ENCODE data around the gene DISP2. TPM values are rescaled to one million over a fixed set of nuclear protein-coding genes. Genes with fewer than 3 reads are reported as not detected.

DISP2 gene
- total RNA-seq, 4 donors from 2014 or later = 0.14 to 0.85 TPM; not detected in 2

GRCh38 chr15:40372981-40373380 lies 15.0 kb downstream of the DISP2 start:
- no peak for DNase-seq
- Histone ChIP-seq H3K27me3 (no peaks in the 10 kb centered on the region), H3K27ac (no peak overlapping the region), H3K4me1 (no peaks in the 10 kb centered on the region), H3K4me3 (no peak overlapping the region), H3K36me3 (no peaks in the 10 kb centered on the region), H3K9me3 (no peaks in the 10 kb centered on the region)
- TF ChIP-seq CTCF (IDR thresholded peaks at IDR 0.05) (no peak), POLR2A (IDR thresholded peaks at IDR 0.05) (no peak)
- intact Hi-C loops (cut with DNase I; ENCODE audit: low total_unique reads) = no loop called here

GRCh38 chr15:40377606-40378005 lies 19.6 kb downstream of the DISP2 start:
- no peaks in the 10 kb centered on the region for H3K36me3 ChIP-seq
- intact Hi-C loops (cut with DNase I; ENCODE audit: low total_unique reads) = no loop called here
- no peak overlapping the region for H3K4me3 ChIP-seq
- no peak for TF ChIP-seq POLR2A (IDR thresholded peaks at IDR 0.05)
- TF ChIP-seq CTCF (IDR thresholded peaks at IDR 0.05) = no peak
- no peak for DNase-seq
- no peaks in the 10 kb centered on the region for H3K4me1 ChIP-seq
- H3K27me3 ChIP-seq = no peaks in the 10 kb centered on the region
- no peak overlapping the region for H3K27ac ChIP-seq
- no peaks in the 10 kb centered on the region for H3K9me3 ChIP-seq

GRCh38 chr15:40379374-40379773 lies 21.4 kb downstream of the DISP2 start:
- intact Hi-C loops (cut with DNase I; ENCODE audit: low total_unique reads) = no loop called here
- TF ChIP-seq POLR2A (IDR thresholded peaks at IDR 0.05) (no peak), CTCF (IDR thresholded peaks at IDR 0.05) (no peak)
- H3K9me3 ChIP-seq = no peaks in the 10 kb centered on the region
- no peaks in the 10 kb centered on the region for H3K4me1 ChIP-seq
- H3K27ac ChIP-seq = no peak overlapping the region
- H3K4me3 ChIP-seq = no peak overlapping the region
- H3K36me3 ChIP-seq = no peaks in the 10 kb centered on the region
- no peak for DNase-seq
- H3K27me3 ChIP-seq = no peaks in the 10 kb centered on the region

- peak in 1 of 2 donors; percentile 38 for DNase-seq
Measured at GRCh38 chr15:40379853-40380252, 21.8 kb downstream of the DISP2 start.

GRCh38 chr15:40380636-40381035 lies 22.6 kb downstream of the DISP2 start:
- H3K36me3 ChIP-seq = no peaks in the 10 kb centered on the region
- no peaks in the 10 kb centered on the region for H3K4me1 ChIP-seq
- H3K27ac ChIP-seq = no peak overlapping the region
- DNase-seq = no peak
- TF ChIP-seq CTCF (IDR thresholded peaks at IDR 0.05) (no peak), POLR2A (IDR thresholded peaks at IDR 0.05) (no peak)
- no peaks in the 10 kb centered on the region for H3K9me3 ChIP-seq
- H3K27me3 ChIP-seq = no peaks in the 10 kb centered on the region
- H3K4me3 ChIP-seq = no peak overlapping the region
- intact Hi-C loops (cut with DNase I; ENCODE audit: low total_unique reads) = no loop called here

More at GRCh38 chr15:40379853-40380252, 21.8 kb downstream of the DISP2 start:
- intact Hi-C loops (cut with DNase I; ENCODE audit: low total_unique reads) = no loop called here
- TF ChIP-seq POLR2A (IDR thresholded peaks at IDR 0.05) = no peak
- no peak for TF ChIP-seq CTCF (IDR thresholded peaks at IDR 0.05)
- Histone ChIP-seq H3K36me3 (no peaks in the 10 kb centered on the region), H3K9me3 (no peaks in the 10 kb centered on the region), H3K27me3 (no peaks in the 10 kb centered on the region), H3K4me3 (no peak overlapping the region), H3K27ac (no peak overlapping the region), H3K4me1 (no peaks in the 10 kb centered on the region)

All from uterus (tissue), 4 donors.